Measurements from ENCODE around the gene DYSF.
"Not testable (repeated sequence)": the region's sequence is repeated elsewhere in the genome, so short reads cannot be mapped to it uniquely, and the experiment has no call there.

The DYSF gene

GRCh38 chr2:71629273-71629672, 175.9 kb downstream of the DYSF start:
- no peak for DNase-seq

- no peak for DNase-seq
Measured at GRCh38 chr2:71629771-71630453, 176.6 kb downstream of the DYSF start.

- no peak for DNase-seq
Measured at GRCh38 chr2:71630454-71631328, 177.3 kb downstream of the DYSF start.

- DNase-seq = no peak
Measured at GRCh38 chr2:71631411-71631931, 178.1 kb downstream of the DYSF start.

- DNase-seq = no peak
Measured at GRCh38 chr2:71633086-71633485, 179.7 kb downstream of the DYSF start.

GRCh38 chr2:71634567-71634966, 181.2 kb downstream of the DYSF start:
- DNase-seq = no peak

GRCh38 chr2:71635798-71636197, 182.4 kb downstream of the DYSF start:
- DNase-seq = no peak

- no peak for DNase-seq
Measured at GRCh38 chr2:71637168-71637567, 183.8 kb downstream of the DYSF start.

GRCh38 chr2:71637736-71638135, 184.4 kb downstream of the DYSF start:
- no peak for DNase-seq

GRCh38 chr2:71639735-71640134, 186.4 kb downstream of the DYSF start:
- DNase-seq = no peak

GRCh38 chr2:71640489-71640888, 187.1 kb downstream of the DYSF start:
- no peak for DNase-seq

- no peak for DNase-seq
Measured at GRCh38 chr2:71643674-71644357, 190.5 kb downstream of the DYSF start.

GRCh38 chr2:71646028-71646427, 192.7 kb downstream of the DYSF start:
- DNase-seq = no peak

GRCh38 chr2:71647356-71647755, 194.0 kb downstream of the DYSF start:
- no peak for DNase-seq

- no peak for DNase-seq
Measured at GRCh38 chr2:71655498-71655897, 202.1 kb downstream of the DYSF start.

- not testable (repeated sequence) for DNase-seq
Measured at GRCh38 chr2:71658256-71658655, 204.9 kb downstream of the DYSF start.

- no peak for DNase-seq
Measured at GRCh38 chr2:71658771-71659170, 205.4 kb downstream of the DYSF start.

GRCh38 chr2:71659868-71660518, 206.6 kb downstream of the DYSF start:
- DNase-seq = no peak

- no peak for DNase-seq
Measured at GRCh38 chr2:71661782-71662181, 208.4 kb downstream of the DYSF start.

- no peak for DNase-seq
Measured at GRCh38 chr2:71662665-71663394, 209.5 kb downstream of the DYSF start.

GRCh38 chr2:71664161-71664560, 210.8 kb downstream of the DYSF start:
- no peak for DNase-seq

All from 8988T (cell line).